Germinal center (tissue), 1 donor: ENCODE results near the gene PCDHGC4.
A peak's percentile ranks its signal among the peaks of the same experiment; 100 is the strongest.

Source experiments
- DNase-seq: peaks from one replicate; pipeline ENCODE4 v3.0.0; 2012; ENCODE audit warnings: mixed read lengths, low spot score

The PCDHGC4 gene

DNA sequence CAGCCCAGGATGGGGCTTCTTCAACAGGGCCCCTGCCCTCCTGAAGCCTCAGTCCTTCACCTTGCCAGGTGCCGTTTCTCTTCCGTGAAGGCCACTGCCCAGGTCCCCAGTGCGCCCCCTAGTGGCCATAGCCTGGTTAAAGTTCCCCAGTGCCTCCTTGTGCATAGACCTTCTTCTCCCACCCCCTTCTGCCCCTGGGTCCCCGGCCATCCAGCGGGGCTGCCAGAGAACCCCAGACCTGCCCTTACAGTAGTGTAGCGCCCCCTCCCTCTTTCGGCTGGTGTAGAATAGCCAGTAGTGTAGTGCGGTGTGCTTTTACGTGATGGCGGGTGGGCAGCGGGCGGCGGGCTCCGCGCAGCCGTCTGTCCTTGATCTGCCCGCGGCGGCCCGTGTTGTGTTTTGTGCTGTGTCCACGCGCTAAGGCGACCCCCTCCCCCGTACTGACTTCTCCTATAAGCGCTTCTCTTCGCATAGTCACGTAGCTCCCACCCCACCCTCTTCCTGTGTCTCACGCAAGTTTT, 27.6 kb downstream of the PCDHGC4 start:
- DNase-seq = peak; percentile 84

DNA sequence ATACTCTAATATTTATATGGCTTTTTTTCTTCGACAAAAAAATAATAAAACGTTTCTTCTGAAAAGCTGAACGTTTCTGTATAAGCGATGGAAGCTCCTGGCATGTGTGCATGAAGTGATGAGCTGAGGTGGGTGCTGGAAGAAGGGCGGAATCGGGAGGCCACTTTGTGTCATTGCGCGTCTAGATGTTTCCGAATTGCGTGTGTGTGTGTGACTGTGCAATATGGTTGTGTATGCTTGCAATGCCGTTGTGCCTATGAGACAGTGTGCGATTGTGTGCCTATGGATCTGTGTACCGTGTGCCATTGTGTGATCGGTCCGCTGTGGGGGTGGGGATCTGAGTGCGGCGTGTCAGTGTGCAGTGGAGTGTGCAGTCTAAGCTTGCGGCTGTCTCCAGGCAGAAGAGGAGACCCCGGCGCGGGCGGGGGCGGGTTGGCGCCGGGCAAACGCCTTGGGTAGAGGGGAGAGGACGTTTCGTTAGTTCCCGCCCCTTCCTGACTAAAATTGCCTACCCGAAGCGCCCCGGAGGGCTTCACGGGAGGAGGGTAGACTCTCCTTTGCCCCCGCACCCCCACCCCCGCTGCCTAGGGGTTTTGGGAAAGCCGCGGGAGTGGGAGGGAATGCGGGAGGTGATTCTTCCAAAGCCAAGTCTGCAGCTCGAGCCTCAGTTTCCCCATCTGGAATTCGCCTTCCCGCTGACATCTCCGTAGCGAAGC, 28.2 kb downstream of the PCDHGC4 start:
- peak; percentile 54 for DNase-seq

DNA sequence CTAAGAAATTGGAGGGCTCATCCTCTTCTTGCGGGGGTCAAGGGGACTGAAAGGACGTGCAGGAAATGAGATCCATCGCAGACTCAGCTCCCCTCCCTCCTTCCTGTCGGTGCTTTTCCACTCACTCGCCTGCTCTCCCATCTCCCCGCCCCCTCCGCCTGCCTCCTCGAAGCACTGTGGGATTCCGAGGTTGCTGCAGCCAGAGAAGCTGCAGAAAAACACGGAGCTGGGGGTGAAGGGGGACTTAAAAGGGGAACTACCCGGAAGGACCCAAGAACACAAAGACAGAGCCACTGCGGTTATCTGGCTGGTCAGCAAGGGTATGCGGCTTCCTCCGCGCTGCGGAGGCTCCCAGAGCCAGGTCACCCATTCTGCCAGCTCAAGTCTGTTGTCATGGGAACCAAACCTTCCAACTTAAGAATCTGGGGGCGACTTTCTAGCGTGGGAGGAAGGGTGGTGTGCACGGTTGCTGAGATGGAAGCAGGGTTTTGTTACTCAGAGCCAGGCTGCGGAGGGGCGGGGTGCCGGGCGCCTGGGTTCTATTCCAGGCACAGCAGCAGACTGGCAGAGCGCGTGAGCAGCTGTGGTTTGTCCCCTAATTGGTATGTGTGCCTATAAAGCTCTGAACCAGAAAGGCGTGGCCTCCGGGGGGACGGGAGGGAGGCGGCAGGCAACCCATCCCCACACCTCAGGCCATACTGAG, 28.9 kb downstream of the PCDHGC4 start:
- peak; percentile 77 for DNase-seq

DNA sequence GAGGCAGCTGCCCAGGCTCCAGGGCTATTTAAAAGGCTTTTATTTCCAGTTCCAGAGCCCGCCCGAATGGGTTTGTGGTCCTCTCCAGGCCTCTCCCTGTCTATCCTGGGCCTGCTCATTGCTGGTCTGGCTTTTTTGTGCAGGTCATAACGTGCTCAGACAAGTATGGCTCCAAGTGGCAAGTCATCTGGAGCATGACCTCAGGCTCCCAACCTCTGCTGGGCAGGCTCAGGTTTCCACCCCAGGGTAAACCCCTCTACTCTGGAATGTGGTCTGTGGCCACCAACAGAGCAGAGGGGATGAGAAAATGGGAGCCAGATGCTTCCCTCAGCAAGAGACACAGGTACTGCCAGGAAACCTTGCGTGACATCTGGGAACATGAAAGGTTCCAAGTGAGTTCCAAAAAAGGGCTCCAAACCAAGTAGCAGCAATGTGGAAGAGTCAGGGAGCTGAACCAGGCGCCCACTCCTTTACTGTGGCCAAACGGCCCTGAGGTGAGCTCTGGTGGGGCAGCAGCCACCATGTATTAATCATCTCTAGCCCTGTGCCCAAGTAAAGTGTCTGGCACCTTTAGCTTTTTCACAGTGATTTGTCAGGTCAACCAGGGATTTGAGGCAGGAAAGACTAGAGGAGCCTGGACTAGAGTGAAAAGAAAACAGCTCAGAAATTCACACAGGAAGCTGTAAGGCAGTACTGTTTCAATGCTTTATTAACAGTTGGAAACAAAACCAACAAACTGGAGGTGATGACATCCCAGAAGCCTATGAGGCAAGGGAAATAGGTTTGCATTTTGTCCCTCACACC, 29.7 kb downstream of the PCDHGC4 start:
- DNase-seq = no peak

- peak; percentile 22 for DNase-seq
Observed at GRCh38 chr5:141515141-141515540, 30.3 kb downstream of the PCDHGC4 start.

- DNase-seq = peak; percentile 27
Observed at GRCh38 chr5:141515946-141516671, 31.3 kb downstream of the PCDHGC4 start.

DNA sequence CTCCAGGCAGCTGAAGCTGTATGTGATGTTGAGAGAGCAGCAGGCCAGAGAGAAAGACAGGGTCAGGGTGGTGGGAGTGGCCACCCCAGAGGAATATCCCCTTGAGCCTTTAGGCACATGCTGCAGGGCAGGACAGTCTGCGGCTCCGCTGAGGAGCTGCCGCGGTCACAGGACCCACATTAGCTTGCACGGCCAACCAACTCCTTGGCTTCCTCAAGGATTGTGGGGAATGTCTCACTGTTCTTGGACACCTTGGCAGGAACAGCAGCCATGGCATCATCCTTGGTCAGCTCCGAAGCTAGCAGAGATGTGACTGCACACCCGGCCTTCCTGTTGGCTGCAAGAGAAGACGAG, 31.8 kb downstream of the PCDHGC4 start:
- DNase-seq = no peak

GRCh38 chr5:141517312-141517711, 32.5 kb downstream of the PCDHGC4 start:
- no peak for DNase-seq

GRCh38 chr5:141517880-141518617, 33.2 kb downstream of the PCDHGC4 start:
- no peak for DNase-seq

DNA sequence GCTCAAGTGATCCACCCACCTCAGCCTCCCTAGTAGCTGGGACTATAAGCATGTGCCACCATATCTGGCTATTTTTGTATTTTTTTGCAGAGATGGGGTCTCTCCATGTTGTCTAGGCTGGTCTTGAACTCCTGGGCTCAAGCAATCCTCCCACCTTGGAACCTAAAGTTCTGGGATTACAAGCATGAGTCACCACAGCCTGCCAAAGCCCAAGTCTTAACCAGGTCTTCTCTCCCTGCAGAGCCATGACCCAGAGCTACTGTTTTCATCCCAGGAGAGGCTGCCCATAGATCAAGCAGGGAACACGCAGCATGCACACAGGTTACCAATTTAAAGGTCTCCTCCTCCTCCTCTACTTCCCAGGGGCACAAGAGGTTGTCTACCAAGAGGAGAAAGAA, 33.8 kb downstream of the PCDHGC4 start:
- DNase-seq = no peak

GRCh38 chr5:141519605-141520565, 35.1 kb downstream of the PCDHGC4 start:
- no peak for DNase-seq

DNA sequence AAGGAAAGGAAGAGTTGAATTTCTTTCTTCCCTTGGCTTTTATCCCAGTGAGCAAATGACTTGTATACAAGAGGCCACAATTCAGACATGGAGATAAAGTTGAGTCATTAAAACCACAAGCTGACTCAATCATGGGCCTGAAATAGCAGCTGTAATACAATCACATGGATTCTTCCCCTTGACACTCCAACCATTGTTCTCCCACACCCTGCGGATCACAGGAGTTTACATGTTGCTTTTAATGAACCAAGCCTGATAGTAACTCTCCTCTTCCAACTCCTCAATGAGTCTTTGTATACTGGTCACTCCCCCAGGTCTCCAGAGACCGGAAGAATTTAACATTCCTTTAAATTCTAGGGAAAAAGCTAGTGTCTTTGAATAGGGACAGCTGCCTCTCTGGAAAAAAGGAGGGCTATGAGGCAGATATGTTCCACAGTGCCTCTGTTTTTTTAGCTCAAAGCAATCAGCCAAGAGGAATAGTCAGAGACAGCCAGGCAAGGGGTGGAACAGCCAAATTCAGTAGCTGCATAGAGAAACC, 36.5 kb downstream of the PCDHGC4 start:
- no peak for DNase-seq

DNA sequence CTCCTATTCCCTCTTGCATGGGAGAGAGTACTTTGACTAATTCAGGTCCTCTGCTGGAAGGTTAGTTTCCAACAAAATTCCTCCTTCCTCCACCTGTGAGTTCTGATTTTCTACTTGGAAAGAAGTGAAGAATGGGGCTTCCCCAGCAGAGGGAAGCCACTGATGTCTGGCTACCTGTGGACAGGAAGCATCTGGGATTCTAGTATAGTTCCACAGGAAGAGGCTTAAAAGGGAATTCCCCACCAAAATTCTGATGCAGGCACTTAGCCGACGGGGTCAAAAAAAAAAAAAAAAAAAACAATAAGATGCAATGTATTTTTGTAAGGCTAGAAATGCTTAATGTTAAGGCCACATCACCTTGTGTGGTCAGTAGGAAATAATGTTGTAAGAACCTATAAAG, 37.5 kb downstream of the PCDHGC4 start:
- no peak for DNase-seq

GRCh38 chr5:141523991-141524390, 39.2 kb downstream of the PCDHGC4 start:
- DNase-seq = no peak

- peak; percentile 75 for DNase-seq
Observed at GRCh38 chr5:141524604-141525597, 40.1 kb downstream of the PCDHGC4 start.

GRCh38 chr5:141525653-141526052, 40.8 kb downstream of the PCDHGC4 start:
- DNase-seq = no peak

DNA sequence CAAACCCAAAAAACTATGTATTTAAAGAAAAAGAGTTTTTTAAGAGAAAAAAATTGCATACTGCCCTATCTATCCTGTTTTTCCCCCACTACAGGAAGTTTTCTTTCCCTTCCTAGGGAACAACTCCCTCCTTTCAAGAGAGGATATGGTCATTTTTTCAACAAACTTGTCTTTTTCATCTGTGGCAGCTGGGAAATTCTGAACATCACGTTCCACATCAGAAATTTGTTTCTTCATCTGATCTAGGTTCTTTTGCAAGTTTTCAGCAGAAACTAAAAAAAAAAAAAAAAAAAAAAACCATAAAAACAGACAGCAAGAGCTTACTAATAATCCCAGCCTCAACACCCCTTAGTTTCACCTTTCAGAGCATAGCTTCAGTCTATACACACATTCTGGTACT, 42.6 kb downstream of the PCDHGC4 start:
- DNase-seq = no peak

- no peak for DNase-seq
Observed at GRCh38 chr5:141528291-141528984, 43.6 kb downstream of the PCDHGC4 start.
